Esophagus muscularis mucosa (tissue), 4 donors: ENCODE results near the gene ACP4. TPM values are rescaled to one million over a fixed set of nuclear protein-coding genes. Genes with fewer than 3 reads are reported as not detected.

Source experiments
- DNase-seq: peaks from one replicate; pipeline ENCODE4 v3.0.0-alpha.2; 2017; ENCODE audit errors: extremely low spot score
- H3K27ac ChIP-seq, 4 donors: fragments of 200-600 bp; sonication (generic); replicated peaks in 1 of 4; 1 replicate in 3 of 4; 2 replicates in 1 of 4; pipeline ENCODE4 v1.5.1; 2016 to 2019; ENCODE audit warnings: mild to moderate bottlenecking in 1 of 4
- H3K27me3 ChIP-seq, 4 donors: fragments of 200-600 bp; sonication (generic); one replicate each; pipeline versions ENCODE4 v1.5.1 to v1.6.0; 2016 to 2019
- H3K36me3 ChIP-seq, 4 donors: fragments of 200-600 bp; sonication (generic); one replicate each; pipeline ENCODE4 v1.5.1; 2016 to 2019
- H3K4me1 ChIP-seq, 4 donors: fragments of 200-600 bp; sonication (generic); one replicate each; pipeline ENCODE4 v1.5.1; 2016 to 2019
- H3K4me3 ChIP-seq, 4 donors: fragments of 200-600 bp; sonication (generic); 1 replicate in 2 of 4; 2 replicates in 2 of 4; pipeline ENCODE4 v1.5.1; 2016 to 2019; ENCODE audit warnings: mild to moderate bottlenecking in 4 of 4, moderate library complexity in 1 of 4
- H3K9me3 ChIP-seq, 4 donors: fragments of 200-600 bp; sonication (generic); 1 replicate in 3 of 4; 2 replicates in 1 of 4; pipeline ENCODE4 v1.5.1; 2016 to 2019
- EP300 ChIP-seq: sonication (generic); formaldehyde crosslinking; IDR thresholded peaks from one replicate; pipeline ENCODE4 v1.6.1; 2017; ENCODE audit warnings: antibody characterized with exemption
- POLR2A ChIP-seq: fragments of 450-650 bp; IDR thresholded peaks from one replicate; pipeline ENCODE4 v1.6.1; 2017; ENCODE audit warnings: antibody characterized with exemption, moderate library complexity, mild to moderate bottlenecking, low read depth
- POLR2AphosphoS5 ChIP-seq, 2 donors: sonication (generic); formaldehyde crosslinking; IDR thresholded peaks; one replicate each; pipeline ENCODE4 v1.6.1; 2017; ENCODE audit warnings: antibody characterized with exemption in 2 of 2
- WGBS: methylation state at CpG from one replicate; pipeline ENCODE4 v1.1.5; 2018; 5-methylcytosine and 5-hydroxymethylcytosine counted together
- intact Hi-C: fragments of 100-400 bp; cut with DNase I; formaldehyde crosslinking; loops from one replicate; pipeline ENCODE4 v1.15.1; 2023
- total RNA-seq, 4 donors: library from RNA; depleted of rRNA; stranded (reverse); fragments of >200 nt; gene quantifications; one replicate each; pipeline versions ENCODE4 v1.1.0 to v1.2.1, GENCODE V29; 2016
- TF ChIP-seq, protein P1 (sequence below), 3 experiments: fragments of 200-600 bp in 2 of 3; fragments of 450-650 bp in 1 of 3; sonication (generic) in 2 of 3; IDR thresholded peaks; one replicate each; pipeline ENCODE4 v1.5.1; 2017 to 2019; ENCODE audit warnings: antibody characterized with exemption in 3 of 3, mild to moderate bottlenecking in 2 of 3, moderate library complexity in 1 of 3

ACP4 gene
- total RNA-seq, 4 donors from 2014 or later, result not detected

DNA sequence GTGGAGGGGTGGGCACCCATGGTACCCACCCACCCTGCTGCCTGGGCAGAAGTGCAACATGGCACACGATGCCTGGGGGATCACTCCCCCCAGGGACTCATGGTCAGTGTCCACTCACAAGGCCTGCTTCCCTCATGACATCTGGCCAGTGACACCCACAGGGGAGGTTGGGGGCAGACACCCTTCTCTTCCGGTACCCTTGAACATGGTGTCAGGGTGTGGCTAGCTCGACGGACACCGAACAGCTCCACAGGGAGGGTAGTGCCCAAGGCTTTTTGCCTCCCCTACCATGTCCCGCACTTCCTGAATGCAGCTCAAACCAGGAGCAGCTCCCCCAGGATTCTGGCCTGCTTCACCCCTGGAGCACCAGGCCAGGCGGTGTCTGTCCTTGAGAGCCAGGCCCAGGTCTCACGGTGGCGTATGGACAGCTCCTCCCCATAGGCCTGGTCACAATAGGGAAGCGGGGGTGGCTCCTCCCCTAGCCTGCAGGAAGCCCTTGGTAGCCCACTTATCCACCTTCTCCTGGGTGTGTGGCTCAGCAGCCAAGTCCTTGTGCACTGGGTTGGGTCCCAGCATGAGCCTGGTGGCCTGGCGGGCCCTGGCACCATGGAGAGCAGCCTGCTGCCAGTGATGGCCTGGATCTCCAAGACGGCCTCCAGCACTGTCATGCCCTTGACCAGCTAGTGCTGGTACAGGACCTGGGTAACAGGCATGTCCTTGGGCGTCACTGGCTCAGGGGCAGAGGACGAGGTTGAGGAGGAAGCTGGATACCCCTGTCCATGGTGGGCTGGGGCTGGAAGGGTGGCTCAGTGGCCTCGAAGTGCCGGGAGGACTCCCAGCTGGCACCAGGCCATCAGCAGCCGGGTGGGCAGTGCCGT is 7.8 kb downstream of the ACP4 start:
- Histone ChIP-seq H3K36me3 (peaks cover 17 to 66% (median 50%) of the 10 kb centered on the region in 4 donors), H3K9me3 (no peaks in the 10 kb centered on the region), H3K4me3 (no peak overlapping the region), H3K4me1 (peaks cover 5 to 10% (median 10%) of the 10 kb centered on the region in 4 donors), H3K27me3 (peaks cover 0 to 7% (median 0%) of the 10 kb centered on the region in 4 donors), H3K27ac (no peak overlapping the region)
- intact Hi-C loops, result no loop called here
- TF ChIP-seq EP300 (no peak), POLR2AphosphoS5 (IDR thresholded peaks at IDR 0.05) (no peak), POLR2A (no peak)
- TF ChIP-seq, protein P1, sequence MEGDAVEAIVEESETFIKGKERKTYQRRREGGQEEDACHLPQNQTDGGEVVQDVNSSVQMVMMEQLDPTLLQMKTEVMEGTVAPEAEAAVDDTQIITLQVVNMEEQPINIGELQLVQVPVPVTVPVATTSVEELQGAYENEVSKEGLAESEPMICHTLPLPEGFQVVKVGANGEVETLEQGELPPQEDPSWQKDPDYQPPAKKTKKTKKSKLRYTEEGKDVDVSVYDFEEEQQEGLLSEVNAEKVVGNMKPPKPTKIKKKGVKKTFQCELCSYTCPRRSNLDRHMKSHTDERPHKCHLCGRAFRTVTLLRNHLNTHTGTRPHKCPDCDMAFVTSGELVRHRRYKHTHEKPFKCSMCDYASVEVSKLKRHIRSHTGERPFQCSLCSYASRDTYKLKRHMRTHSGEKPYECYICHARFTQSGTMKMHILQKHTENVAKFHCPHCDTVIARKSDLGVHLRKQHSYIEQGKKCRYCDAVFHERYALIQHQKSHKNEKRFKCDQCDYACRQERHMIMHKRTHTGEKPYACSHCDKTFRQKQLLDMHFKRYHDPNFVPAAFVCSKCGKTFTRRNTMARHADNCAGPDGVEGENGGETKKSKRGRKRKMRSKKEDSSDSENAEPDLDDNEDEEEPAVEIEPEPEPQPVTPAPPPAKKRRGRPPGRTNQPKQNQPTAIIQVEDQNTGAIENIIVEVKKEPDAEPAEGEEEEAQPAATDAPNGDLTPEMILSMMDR (IDR thresholded peaks at IDR 0.05), result no peak
- DNase-seq, result no peak
- WGBS, result 71% methylated on average over 5 of the region's 18 CpGs

DNA sequence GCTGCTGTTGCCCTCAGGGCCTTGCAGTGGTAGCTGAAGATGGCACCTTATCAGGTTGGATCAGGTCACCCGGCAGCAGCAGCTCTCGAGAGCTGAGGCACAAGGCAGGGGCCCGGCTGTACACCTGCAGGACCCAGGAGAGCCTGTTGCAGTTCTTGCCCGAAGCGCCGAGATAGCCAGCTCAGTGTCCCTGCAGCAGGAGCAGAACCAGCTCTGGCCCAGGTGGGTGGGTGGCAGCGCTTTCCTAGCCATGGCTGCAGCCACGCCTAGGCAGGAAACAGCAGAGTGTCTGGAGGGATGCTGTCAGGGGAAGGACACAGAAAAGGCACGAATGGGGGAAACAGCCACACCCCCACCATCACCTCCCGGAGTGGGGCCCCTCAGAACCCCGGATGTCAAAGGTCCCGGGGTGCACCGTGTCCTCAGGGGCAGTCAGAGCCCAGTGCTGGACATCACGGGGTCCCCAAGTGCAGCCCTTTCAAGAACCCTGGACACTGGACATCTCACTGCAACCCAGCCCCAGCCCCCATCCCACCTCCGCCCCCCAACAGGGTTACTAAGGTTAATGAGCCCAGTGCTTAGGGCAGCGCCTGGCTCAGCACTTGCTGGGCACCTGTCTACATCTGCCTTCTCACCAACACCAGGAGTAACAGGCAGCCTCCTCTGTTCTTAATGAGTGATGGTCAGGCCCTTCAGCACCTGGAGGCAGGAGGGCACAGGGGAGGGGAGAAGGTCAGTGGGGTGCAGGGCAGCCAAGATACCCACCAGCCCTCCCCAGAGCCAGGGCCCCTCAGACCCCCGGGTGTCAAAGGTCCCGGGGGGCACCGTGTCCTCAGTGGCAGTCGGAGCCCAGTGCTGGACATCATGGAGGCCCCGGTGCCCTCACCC is 8.7 kb downstream of the ACP4 start:
- Histone ChIP-seq H3K27me3 (peaks cover 0 to under 1% (median 0%) of the 10 kb centered on the region in 4 donors), H3K4me3 (no peak overlapping the region), H3K9me3 (no peaks in the 10 kb centered on the region), H3K27ac (no peak overlapping the region), H3K4me1 (peaks cover 13 to 19% (median 18%) of the 10 kb centered on the region in 4 donors), H3K36me3 (peaks cover 17 to 66% (median 50%) of the 10 kb centered on the region in 4 donors)
- intact Hi-C loops, result no loop called here
- 70% methylated on average over 6 of the region's 21 CpGs for WGBS
- TF ChIP-seq POLR2AphosphoS5 (IDR thresholded peaks at IDR 0.05) (no peak), POLR2A (no peak), EP300 (no peak)
- TF ChIP-seq, protein P1 (IDR thresholded peaks at IDR 0.05), result no peak
- no peak for DNase-seq

DNA sequence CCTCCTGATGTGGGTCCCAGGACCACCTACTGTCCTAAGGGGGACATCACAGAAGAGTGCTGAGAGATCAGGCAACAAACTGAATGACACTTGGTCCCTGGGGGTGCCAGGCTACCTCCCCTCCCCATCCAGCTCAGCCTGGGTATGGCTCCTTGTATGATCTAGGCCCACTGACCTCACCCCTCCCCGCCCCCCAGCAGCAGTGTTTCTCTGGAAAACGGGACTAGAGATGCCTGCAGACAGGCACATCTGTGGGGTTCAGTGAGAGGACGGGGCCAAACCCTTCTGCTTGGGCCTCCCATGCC is 9.3 kb downstream of the ACP4 start:
- H3K4me1 ChIP-seq, result peaks cover 16 to 23% (median 21%) of the 10 kb centered on the region in 4 donors
- H3K27me3 ChIP-seq, result no peaks in the 10 kb centered on the region
- H3K9me3 ChIP-seq, result no peaks in the 10 kb centered on the region
- no peak overlapping the region for H3K27ac ChIP-seq
- H3K36me3 ChIP-seq, result peaks cover 17 to 66% (median 50%) of the 10 kb centered on the region in 4 donors
- intact Hi-C loops, result no loop called here
- no peak for DNase-seq
- no peak overlapping the region for H3K4me3 ChIP-seq
- WGBS, result 90% methylated on average over 2 of the region's 3 CpGs
- TF ChIP-seq, protein P1 (IDR thresholded peaks at IDR 0.05), result no peak
- TF ChIP-seq POLR2AphosphoS5 (IDR thresholded peaks at IDR 0.05) (no peak), EP300 (no peak), POLR2A (no peak)

DNA sequence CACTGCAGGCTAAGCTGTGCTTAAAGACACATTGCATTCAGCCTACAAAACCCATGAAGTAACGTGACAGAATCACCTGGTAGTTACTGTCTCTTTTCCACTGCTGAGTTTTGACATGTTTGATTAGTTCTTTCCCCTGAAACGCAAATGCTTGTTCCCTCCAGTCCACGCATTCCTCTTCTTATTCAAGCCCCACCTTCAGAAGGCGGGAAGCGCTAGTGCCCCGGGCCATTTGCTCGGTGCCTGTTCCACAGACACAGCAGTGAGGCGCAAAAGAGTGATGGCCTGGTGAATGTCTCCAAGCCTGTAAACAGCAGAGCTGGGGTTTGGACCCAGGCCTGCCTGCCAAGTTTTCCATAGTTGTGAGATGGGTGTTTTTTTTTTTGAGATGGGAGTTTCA is 10.9 kb downstream of the ACP4 start:
- intact Hi-C loops, result no loop called here
- Histone ChIP-seq H3K4me1 (peaks cover 16 to 30% (median 27%) of the 10 kb centered on the region in 4 donors), H3K9me3 (no peaks in the 10 kb centered on the region), H3K36me3 (peaks cover 17 to 60% (median 50%) of the 10 kb centered on the region in 4 donors), H3K27me3 (no peaks in the 10 kb centered on the region), H3K27ac (no peak overlapping the region), H3K4me3 (no peak overlapping the region)
- WGBS, result 87% methylated on average over 8 of the region's 8 CpGs
- no peak for DNase-seq
- no peak for TF ChIP-seq POLR2A
- TF ChIP-seq, protein P1 (IDR thresholded peaks at IDR 0.05), result no peak
- no peak for TF ChIP-seq POLR2AphosphoS5 (IDR thresholded peaks at IDR 0.05)
- no peak for TF ChIP-seq EP300
